Mesendoderm (in vitro differentiated cells): ENCODE data around the gene ACSS2.

Source experiments
- DNase-seq: peaks from one replicate; pipeline ENCODE4 v3.0.0; 2013
- H2AK5ac ChIP-seq: 2 replicates; pipeline ENCODE4 v1.6.1; 2013; ENCODE audit warnings: low read length, inconsistent platforms
- H2BK120ac ChIP-seq: 2 replicates; pipeline ENCODE4 v1.6.1; 2013; ENCODE audit warnings: low read depth, mild to moderate bottlenecking, low read length, moderate library complexity, mixed read lengths
- H2BK15ac ChIP-seq: replicated peaks from 2 replicates; pipeline ENCODE4 v1.6.1; 2013; ENCODE audit warnings: low read depth, mild to moderate bottlenecking, moderate library complexity
- H2BK5ac ChIP-seq: 2 replicates; pipeline ENCODE4 v1.6.1; 2013; ENCODE audit warnings: low read length, inconsistent platforms
- H3K18ac ChIP-seq: 2 replicates; pipeline ENCODE4 v1.6.1; 2013; ENCODE audit warnings: mild to moderate bottlenecking, low read length, mixed read lengths
- H3K23ac ChIP-seq: one replicate; pipeline ENCODE4 v1.6.1; 2013; ENCODE audit warnings: low read length
- H3K27ac ChIP-seq: 2 replicates; pipeline ENCODE4 v1.5.1; 2013; ENCODE audit warnings: low read depth, mild to moderate bottlenecking, inconsistent platforms, low read length, moderate library complexity
- H3K27me3 ChIP-seq: 2 replicates; pipeline ENCODE4 v1.6.1; 2013; ENCODE audit warnings: low read length, control low read depth, mild to moderate bottlenecking, inconsistent platforms; ENCODE audit not compliant: insufficient read depth, poor library complexity
- H3K36me3 ChIP-seq: 2 replicates; pipeline ENCODE4 v1.6.1; 2013; ENCODE audit warnings: low read length, inconsistent platforms; ENCODE audit not compliant: control insufficient read depth, insufficient read depth
- H3K4ac ChIP-seq: one replicate; pipeline ENCODE4 v1.6.1; 2013; ENCODE audit warnings: low read depth, mild to moderate bottlenecking, low read length, moderate library complexity
- H3K4me1 ChIP-seq: 2 replicates; pipeline ENCODE4 v1.6.1; 2013; ENCODE audit warnings: low read depth, low read length, inconsistent platforms; ENCODE audit not compliant: control insufficient read depth
- H3K4me2 ChIP-seq: 2 replicates; pipeline ENCODE4 v1.6.1; 2013; ENCODE audit warnings: low read length
- H3K4me3 ChIP-seq: 2 replicates; pipeline ENCODE4 v1.5.1; 2013; ENCODE audit warnings: mild to moderate bottlenecking, low read length
- H3K56ac ChIP-seq: one replicate; pipeline ENCODE4 v1.6.1; 2013; ENCODE audit warnings: low read length
- H3K79me1 ChIP-seq: 2 replicates; pipeline ENCODE4 v1.6.1; 2013; ENCODE audit warnings: low read length, inconsistent platforms
- H3K79me2 ChIP-seq: 2 replicates; pipeline ENCODE4 v1.6.1; 2013; ENCODE audit warnings: mild to moderate bottlenecking, low read length; ENCODE audit not compliant: control insufficient read depth, insufficient read depth
- H3K9ac ChIP-seq: 2 replicates; pipeline ENCODE4 v1.6.1; 2013; ENCODE audit warnings: low read length, inconsistent platforms
- H4K5ac ChIP-seq: one replicate; pipeline ENCODE4 v1.6.1; 2013; ENCODE audit warnings: low read length
- H4K8ac ChIP-seq: one replicate; pipeline ENCODE4 v1.6.1; 2013; ENCODE audit warnings: low read depth, mild to moderate bottlenecking, control low read depth, low read length, moderate library complexity
- whole genome bisulfite sequencing: extraction: QIAGEN DNeasy Blood & Tissue Kit; methylation state at CpG from one replicate; pipeline ENCODE4 v1.1.7; 2013; ENCODE audit warnings: low lambda C conversion rate, missing lambda C conversion rate; ENCODE audit not compliant: insufficient coverage; ENCODE audit errors: extremely low coverage; 5-methylcytosine and 5-hydroxymethylcytosine counted together

ACSS2 gene

GRCh38 chr20:34904202-34904621 is 27.8 kb downstream of the ACSS2 start:
- no peak overlapping the region for H2AK5ac ChIP-seq
- H3K4ac ChIP-seq = no peak overlapping the region
- H3K27me3 ChIP-seq = no peaks in the 10 kb centered on the region
- no peak for DNase-seq
- H3K4me3 ChIP-seq = no peak overlapping the region
- no peaks in the 10 kb centered on the region for H3K79me1 ChIP-seq
- no peak overlapping the region for H4K8ac ChIP-seq
- no peak overlapping the region for H3K56ac ChIP-seq
- no peak overlapping the region for H3K18ac ChIP-seq
- no peak overlapping the region for H3K23ac ChIP-seq
- no peak overlapping the region for H2BK120ac ChIP-seq
- no peak overlapping the region for H4K5ac ChIP-seq
- no peaks in the 10 kb centered on the region for H3K79me2 ChIP-seq
- H3K4me1 ChIP-seq = no peaks in the 10 kb centered on the region
- no peak overlapping the region for H2BK5ac ChIP-seq
- WGBS = no CpG with 5 or more reads among the region's 3 CpGs
- no peak overlapping the region for H2BK15ac ChIP-seq
- H3K36me3 ChIP-seq = no peaks in the 10 kb centered on the region
- H3K27ac ChIP-seq = no peak overlapping the region
- H3K9ac ChIP-seq = no peak overlapping the region
- H3K4me2 ChIP-seq = no peak overlapping the region

GRCh38 chr20:34907616-34908469 is 31.4 kb downstream of the ACSS2 start:
- no peak overlapping the region for H2AK5ac ChIP-seq
- no peak overlapping the region for H4K5ac ChIP-seq
- no peak overlapping the region for H4K8ac ChIP-seq
- H3K27ac ChIP-seq = no peak overlapping the region
- no peaks in the 10 kb centered on the region for H3K36me3 ChIP-seq
- no peaks in the 10 kb centered on the region for H3K79me1 ChIP-seq
- H3K4ac ChIP-seq = no peak overlapping the region
- no peak overlapping the region for H3K9ac ChIP-seq
- no CpG with 5 or more reads among the region's 7 CpGs for WGBS
- H3K4me3 ChIP-seq = no peak overlapping the region
- H3K23ac ChIP-seq = no peak overlapping the region
- no peaks in the 10 kb centered on the region for H3K27me3 ChIP-seq
- no peak overlapping the region for H2BK120ac ChIP-seq
- H2BK5ac ChIP-seq = no peak overlapping the region
- H3K79me2 ChIP-seq = no peaks in the 10 kb centered on the region
- no peak for DNase-seq
- H3K4me2 ChIP-seq = no peak overlapping the region
- no peak overlapping the region for H3K18ac ChIP-seq
- no peak overlapping the region for H2BK15ac ChIP-seq
- H3K4me1 ChIP-seq = no peaks in the 10 kb centered on the region
- no peak overlapping the region for H3K56ac ChIP-seq

GRCh38 chr20:34915131-34915530 is 38.7 kb downstream of the ACSS2 start:
- no CpG with 5 or more reads among the region's 4 CpGs for WGBS
- Histone ChIP-seq H4K5ac (no peak overlapping the region), H3K79me2 (no peaks in the 10 kb centered on the region), H3K9ac (no peak overlapping the region), H3K4me2 (no peak overlapping the region), H2BK120ac (no peak overlapping the region), H3K4ac (no peak overlapping the region), H3K4me1 (no peaks in the 10 kb centered on the region), H2BK5ac (no peak overlapping the region), H2BK15ac (no peak overlapping the region), H3K18ac (no peak overlapping the region), H3K4me3 (no peak overlapping the region), H3K27ac (no peak overlapping the region), H3K56ac (no peak overlapping the region), H3K27me3 (no peaks in the 10 kb centered on the region), H2AK5ac (no peak overlapping the region), H3K36me3 (no peaks in the 10 kb centered on the region), H3K79me1 (no peaks in the 10 kb centered on the region), H3K23ac (no peak overlapping the region), H4K8ac (no peak overlapping the region)
- DNase-seq = no peak

- no peak overlapping the region for H3K4me3 ChIP-seq
- no peaks in the 10 kb centered on the region for H3K79me2 ChIP-seq
- WGBS = no CpG with 5 or more reads among the region's 4 CpGs
- no peak overlapping the region for H3K4me2 ChIP-seq
- H2BK5ac ChIP-seq = no peak overlapping the region
- H3K56ac ChIP-seq = no peak overlapping the region
- H3K4me1 ChIP-seq = no peaks in the 10 kb centered on the region
- H3K4ac ChIP-seq = no peak overlapping the region
- no peak for DNase-seq
- H3K9ac ChIP-seq = no peak overlapping the region
- no peaks in the 10 kb centered on the region for H3K79me1 ChIP-seq
- no peak overlapping the region for H2AK5ac ChIP-seq
- no peak overlapping the region for H2BK15ac ChIP-seq
- H4K8ac ChIP-seq = no peak overlapping the region
- H3K23ac ChIP-seq = no peak overlapping the region
- H2BK120ac ChIP-seq = no peak overlapping the region
- no peaks in the 10 kb centered on the region for H3K27me3 ChIP-seq
- no peak overlapping the region for H3K18ac ChIP-seq
- no peak overlapping the region for H4K5ac ChIP-seq
- no peak overlapping the region for H3K27ac ChIP-seq
- no peaks in the 10 kb centered on the region for H3K36me3 ChIP-seq
Measured at GRCh38 chr20:34915749-34916455, 39.5 kb downstream of the ACSS2 start.

- no peak overlapping the region for H3K9ac ChIP-seq
- no peak overlapping the region for H4K5ac ChIP-seq
- no peak overlapping the region for H3K23ac ChIP-seq
- H3K36me3 ChIP-seq = no peaks in the 10 kb centered on the region
- H2BK15ac ChIP-seq = no peak overlapping the region
- no CpG with 5 or more reads among the region's 2 CpGs for WGBS
- no peak overlapping the region for H3K4me2 ChIP-seq
- no peak overlapping the region for H3K27ac ChIP-seq
- H3K79me1 ChIP-seq = no peaks in the 10 kb centered on the region
- no peak overlapping the region for H3K56ac ChIP-seq
- DNase-seq = no peak
- H3K27me3 ChIP-seq = no peaks in the 10 kb centered on the region
- no peak overlapping the region for H3K4me3 ChIP-seq
- no peak overlapping the region for H3K18ac ChIP-seq
- H2AK5ac ChIP-seq = no peak overlapping the region
- no peak overlapping the region for H2BK5ac ChIP-seq
- no peaks in the 10 kb centered on the region for H3K79me2 ChIP-seq
- H3K4me1 ChIP-seq = no peaks in the 10 kb centered on the region
- H4K8ac ChIP-seq = no peak overlapping the region
- no peak overlapping the region for H3K4ac ChIP-seq
- no peak overlapping the region for H2BK120ac ChIP-seq
Measured at GRCh38 chr20:34916774-34917354, 40.5 kb downstream of the ACSS2 start.
